GM19099 (cell line): ENCODE measurements around the gene ZBED4.

Experiments used
- POLR2A ChIP-seq: IDR thresholded peaks from 3 replicates; pipeline ENCODE4 v1.6.1; 2011; ENCODE audit warnings: low read depth; ENCODE audit not compliant: insufficient read length; ENCODE audit errors: extremely low read depth

ZBED4 gene

DNA sequence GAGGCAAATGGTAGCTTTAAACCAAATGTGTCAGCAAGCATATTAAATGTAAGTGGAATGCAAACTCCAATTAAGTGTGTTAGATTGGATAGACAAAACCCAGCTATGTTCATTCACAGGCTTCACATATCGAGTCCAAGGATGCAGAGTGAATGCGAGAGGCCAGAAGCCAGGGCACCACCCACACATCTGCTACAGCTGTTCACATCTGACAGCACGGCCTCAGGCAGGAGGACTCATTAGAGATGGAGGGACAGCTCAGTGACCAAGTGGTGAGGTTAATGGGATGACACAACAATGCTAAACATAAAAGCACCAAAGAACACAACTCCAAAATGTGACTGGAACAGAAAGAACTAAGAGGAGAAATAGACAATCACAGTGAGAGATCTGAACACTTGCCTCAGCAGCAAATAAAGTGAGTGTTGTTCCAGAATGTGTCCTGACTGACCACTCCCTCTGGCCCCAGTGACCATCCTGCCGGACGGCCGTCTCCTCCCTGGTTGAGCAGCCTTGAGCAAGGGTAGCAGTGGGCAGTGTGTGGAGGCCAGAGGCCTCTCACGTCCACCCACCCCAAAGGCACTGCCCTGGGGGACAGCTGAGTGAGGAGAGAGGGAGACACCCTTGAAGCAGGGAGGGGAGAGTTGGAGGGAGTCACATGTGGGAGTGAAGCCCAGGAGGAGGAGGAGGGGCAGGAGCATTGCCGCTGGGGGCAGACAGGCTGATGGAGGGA lies 40.8 kb downstream of the ZBED4 start:
- no peak for TF ChIP-seq POLR2A

DNA sequence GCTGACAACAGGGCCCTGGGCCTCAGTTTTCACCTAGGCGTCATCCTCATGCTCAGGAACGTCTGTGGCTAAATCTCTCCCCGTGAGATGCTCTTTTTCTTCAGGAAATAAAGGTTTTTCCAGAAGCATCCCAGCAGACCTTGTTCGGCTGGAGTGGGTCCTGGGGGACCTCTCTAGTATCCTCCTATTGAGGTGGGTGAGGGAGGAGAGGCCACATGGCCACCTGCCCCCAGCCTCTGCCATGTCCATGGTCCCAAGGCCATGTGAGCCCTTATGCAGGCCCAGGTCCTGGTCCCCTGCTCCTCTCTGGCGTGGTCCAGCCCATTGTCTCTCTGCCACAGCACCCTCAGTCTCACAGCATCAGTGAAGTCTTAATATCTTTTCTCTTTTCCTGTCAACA lies 42.6 kb downstream of the ZBED4 start:
- TF ChIP-seq POLR2A = no peak

DNA sequence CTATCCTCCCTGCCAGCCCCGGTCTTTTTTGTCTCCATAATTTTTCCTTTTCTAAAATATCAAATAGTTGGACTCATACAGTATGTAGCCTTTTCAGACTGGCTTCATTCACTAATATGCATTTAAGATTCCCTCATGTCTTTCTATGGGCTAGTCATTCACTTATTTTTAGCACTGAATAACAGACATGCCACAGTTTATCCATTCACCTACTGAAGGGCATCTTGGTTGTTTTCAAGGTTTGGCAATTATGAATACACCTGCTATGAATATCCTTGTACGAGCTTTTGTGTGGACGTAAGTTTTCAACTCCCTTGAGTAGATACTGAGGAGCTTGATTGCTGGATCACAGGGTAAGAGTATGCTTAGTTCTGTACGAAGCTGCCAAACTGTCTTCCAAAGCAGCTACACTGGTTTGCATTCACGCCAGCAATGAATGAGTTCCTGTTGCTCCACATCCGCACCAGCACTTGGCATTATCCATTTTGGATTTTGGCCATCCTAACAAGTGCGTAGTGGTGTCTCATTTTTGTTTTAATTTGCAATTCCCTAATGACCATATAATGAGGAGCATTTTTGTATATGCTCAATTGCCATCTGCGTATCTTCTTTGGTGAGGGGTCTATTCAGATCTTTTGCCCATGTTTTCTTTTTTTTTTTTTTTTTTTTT lies 43.5 kb downstream of the ZBED4 start:
- no peak for TF ChIP-seq POLR2A

DNA sequence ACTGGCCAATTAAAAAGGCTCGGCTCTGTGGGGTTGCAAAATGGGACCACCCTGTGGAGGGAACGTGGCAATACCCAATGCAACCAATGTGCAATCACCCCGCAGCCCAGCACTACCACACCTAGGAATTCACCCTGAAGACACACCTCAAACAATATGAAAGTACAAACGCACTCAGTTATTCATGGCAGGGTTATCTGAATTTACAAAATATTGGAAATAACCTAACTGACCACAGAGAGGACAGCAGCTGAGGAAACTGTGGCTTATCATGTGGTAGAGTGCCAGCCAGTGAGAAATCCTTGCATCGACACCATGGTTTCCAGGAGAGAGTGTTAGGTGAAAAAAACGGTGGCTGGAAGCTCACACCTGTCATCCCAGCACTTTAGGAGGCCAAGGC lies 45.9 kb downstream of the ZBED4 start:
- TF ChIP-seq POLR2A = no peak

DNA sequence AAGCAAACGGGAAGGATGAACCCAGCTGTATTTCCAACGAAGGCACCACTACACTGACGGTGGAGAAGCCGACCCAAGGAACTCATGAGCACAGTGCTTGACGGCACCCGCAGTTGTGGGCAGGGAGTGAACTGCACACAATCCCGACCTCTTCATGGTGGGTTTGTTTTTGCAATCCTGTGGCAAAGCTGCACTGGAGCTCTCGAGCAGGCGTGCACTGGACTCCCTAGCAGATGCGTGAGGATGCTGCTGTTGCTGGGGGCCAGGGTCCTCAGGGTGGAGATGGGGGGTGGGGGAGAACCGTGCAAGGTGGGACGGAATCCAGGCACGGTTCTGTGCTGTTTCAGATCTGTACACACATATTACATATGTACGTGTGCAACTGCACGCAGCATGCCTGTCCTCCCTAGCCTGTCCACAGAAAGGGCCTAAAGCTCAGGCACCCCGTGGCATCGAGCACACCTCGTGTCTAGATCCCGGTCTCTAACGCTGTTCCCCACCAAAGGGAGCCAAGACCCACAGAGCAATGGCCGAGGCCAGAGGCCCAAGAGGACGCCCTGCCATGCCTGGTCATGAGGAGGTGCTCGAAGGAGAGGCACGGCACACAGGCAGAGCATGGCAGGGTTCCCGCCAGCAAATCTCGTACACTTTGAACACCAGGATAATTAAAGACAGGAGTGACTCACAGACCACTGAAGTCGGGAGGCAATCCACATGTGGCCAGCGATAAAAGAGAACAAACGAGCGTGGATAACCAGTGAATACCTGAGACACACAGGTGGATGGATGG lies 47.0 kb downstream of the ZBED4 start:
- no peak for TF ChIP-seq POLR2A

DNA sequence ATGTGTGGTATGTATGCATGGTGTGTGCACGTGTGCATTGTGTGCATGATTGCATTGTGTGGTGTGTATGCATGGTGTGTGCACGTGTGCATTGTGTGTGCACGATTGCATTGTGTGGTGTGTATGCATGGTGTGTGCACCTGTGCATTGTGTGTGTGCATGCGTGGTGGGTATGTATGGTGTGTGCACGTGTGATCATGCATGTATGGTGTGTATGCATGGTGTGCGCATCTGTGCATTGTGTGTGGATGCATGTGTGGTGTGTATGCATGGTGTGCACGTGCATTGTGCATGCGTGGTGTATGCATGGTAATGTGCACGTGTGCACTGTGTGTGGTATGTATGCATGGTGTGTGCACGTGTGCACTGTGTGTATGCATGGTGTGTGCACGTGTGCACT lies 47.8 kb downstream of the ZBED4 start:
- no peak for TF ChIP-seq POLR2A

DNA sequence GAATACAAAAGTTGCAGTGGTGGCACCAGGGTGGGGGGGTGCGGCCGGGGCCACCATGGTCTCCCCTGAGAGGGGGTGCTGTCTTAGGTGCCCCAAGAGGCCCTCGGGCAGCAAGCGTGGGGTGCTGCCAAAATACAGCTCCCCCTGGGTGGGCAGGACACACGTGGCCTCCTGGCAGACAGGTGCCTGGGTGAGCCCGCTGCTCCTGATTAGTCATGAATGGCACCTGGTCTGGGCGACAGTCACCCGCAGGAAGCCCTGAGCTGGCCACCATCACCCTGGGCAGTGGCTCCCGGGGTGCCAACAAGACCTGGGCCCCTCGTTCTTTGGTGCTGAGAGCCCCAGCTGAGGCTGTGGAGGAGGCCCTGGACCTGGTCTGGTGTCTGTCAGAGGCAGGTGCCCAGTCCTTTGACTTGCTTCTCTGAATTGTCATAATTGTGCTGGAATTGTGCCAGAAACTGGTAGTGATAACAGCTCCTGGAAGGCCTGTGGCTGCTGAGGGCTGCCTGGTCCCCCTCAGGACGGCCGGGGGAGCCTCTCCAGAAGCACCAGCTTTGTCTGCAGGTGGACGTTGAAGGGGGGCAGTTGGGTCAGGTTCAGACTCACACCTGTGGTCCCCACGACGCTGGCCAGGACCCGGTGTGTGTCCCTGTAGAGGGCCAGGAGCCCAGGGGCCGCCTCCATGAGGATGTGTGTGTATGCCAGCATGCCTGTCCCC lies 49.8 kb downstream of the ZBED4 start:
- TF ChIP-seq POLR2A = no peak

DNA sequence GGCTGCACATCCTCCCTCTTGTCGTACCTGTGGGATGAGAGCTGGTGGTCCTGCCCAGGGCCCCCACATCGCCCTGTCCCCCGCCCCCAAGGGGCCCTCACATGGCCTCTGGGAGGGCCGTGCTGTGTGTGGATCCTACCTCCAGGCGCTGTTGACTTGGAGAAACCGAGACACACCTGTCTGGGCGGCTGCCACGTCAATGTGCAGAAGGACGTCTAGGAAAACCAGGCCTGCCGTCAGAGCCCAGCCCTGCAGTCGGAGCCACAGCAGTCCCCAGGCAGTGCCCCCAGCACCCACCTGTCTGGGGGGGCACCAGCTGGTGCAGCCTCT lies 50.4 kb downstream of the ZBED4 start:
- no peak for TF ChIP-seq POLR2A

DNA sequence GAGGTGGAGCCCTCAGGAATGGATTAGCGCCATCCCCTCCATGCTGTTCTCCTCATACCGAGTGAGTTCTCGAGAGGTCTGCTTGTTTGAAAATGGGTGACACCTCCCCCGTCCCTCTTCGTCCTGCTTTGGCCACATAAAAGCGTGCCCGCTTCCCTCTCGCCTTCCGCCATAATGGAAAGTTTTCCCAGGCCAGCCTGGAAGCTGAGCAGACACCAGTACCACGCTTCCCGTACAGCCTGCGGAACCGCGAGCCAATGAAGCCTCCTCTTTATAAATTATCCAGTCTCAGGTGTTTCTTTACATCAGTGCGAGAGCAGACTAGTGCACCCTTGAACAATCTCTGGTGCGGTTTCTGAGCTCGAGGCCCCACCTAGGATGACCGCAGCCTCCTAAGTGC lies 51.8 kb downstream of the ZBED4 start:
- no peak for TF ChIP-seq POLR2A

DNA sequence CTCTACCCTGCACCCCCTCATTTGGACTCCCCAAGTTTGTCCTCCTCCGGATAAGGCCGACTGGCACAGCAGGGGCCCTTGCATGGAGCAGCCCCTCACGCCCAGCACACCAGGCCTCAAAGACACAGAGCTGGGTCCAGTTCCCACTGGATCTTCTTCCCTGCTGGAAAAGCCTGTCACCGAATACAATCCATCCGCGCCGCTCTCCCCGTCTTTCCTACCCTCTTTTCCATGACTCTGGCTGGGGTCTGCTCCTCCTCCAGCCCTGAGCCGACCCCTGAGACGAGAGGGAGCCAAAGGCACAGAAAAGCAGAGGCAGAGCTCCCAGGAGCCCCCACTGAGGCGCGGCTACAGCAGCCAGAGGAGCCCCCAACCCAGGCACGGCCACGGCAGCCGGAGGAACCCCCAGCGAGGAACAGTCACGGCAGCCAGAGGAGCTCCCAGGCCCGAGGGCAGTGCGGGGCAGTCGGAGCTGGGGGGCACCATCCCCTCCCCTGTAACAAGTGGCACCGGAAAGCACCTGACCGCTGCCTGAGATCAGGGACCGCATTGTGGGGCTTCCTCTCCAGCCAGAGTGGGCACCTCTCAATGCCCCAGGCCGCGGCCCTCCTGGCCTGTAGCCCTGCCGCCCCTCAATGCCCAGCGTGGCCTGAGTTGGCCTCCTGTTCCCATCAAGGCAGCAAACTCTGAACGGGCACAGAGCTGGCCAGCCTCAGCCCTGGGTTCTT lies 52.6 kb downstream of the ZBED4 start:
- no peak for TF ChIP-seq POLR2A

DNA sequence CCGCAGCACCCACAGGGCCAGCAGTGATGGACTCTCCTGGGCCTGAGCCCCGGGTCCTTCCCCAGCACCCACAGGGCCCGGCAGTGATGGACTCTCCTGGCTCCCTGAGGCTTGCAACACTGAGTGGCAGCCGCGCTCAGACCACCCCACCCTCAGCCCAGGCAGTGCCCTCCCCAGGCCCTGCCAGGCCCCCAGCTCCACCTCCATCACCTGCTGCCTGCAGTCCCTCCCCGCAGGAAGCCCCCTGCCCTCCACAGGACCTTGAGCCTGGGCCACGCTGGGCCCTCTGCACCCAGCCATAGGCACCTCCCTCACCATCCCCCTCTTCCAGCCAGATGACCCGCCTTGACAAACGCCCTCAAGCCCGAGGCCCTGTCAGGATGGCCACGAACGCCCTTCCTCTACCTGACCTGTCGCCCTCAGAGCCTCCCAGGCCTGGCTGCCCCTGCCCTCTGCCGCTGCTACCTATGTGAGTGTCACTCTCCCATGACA lies 53.2 kb downstream of the ZBED4 start:
- no peak for TF ChIP-seq POLR2A

DNA sequence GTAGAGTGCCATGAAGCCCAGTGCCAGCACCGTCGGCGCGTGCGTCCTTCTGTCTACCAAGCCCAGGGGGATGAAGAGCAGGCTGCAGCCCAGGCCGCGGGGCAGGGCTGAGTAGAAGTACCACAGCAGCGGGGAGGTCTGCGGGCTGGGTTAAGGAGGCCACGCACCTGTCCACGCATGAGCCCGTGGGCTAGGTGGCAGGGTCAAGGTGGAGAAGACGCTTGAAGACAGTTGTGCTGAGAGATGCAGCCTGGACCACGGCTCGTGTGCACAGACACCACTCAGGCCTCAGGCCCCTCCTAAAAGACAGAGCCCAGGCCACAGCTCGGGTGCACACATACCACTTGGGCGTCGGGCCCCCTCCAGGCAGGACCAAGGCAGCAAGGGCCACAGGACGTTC lies 54.2 kb downstream of the ZBED4 start:
- TF ChIP-seq POLR2A = no peak

DNA sequence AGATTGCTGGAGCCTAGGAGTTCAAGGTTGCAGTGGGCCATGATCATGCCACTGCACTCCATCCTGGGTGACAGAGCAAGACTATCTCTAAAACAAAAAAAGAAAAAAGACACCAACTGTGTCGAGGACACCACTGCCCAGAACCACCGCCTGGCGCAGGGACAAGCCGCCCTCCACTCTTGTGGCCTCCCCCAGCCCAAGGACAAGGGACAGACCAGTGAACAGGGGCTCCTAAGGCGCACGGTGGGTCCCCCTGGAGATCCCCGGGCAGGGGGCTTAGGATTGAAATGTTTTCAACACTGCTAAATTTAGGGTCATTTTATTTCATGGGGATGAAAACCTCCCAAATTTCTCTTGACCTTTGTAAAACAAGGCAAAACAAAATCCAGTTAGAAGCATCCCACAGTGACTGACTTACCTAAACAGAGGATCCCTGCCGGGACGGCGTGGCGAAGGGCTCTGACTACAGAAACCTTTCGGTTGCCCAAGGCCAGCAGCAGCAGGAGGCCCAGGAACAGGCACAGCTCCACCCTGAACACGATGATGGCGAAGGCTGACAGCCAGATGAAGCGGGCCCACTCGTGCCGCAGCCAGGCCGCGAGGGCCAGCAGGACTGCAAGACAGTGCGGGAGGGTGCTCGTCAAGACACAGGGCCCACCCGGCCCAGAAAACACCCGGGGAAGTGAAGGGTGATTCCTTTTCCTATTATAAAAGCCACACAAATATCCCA lies 56.0 kb downstream of the ZBED4 start:
- no peak for TF ChIP-seq POLR2A
